DOHH2 (cell line): ENCODE results near the gene TIAM2.

Source experiments
- H3F3A ChIP-seq: fragments of 200-600 bp; sonication (generic), shearing (Covaris generic); 2 replicates; pipeline ENCODE4 v1.6.0; 2016; ENCODE audit warnings: antibody characterized with exemption, mild to moderate bottlenecking; ENCODE audit not compliant: control insufficient read depth, insufficient read depth
- H3K27ac ChIP-seq: fragments of 200-600 bp; sonication (generic); 2 replicates; pipeline ENCODE4 v1.5.1; 2014; ENCODE audit warnings: low read depth, mild to moderate bottlenecking, low read length, moderate library complexity
- H3K27me3 ChIP-seq: fragments of 200-600 bp; sonication (generic); 2 replicates; pipeline ENCODE4 v1.6.1; 2014; ENCODE audit warnings: mild to moderate bottlenecking, low read length, mixed read lengths; ENCODE audit not compliant: control insufficient read depth
- H3K36me3 ChIP-seq: fragments of 200-600 bp; sonication (generic); 2 replicates; pipeline ENCODE4 v1.6.1; 2014; ENCODE audit warnings: mild to moderate bottlenecking, low read length, moderate library complexity, mixed read lengths; ENCODE audit not compliant: control insufficient read depth
- H3K4me1 ChIP-seq: fragments of 200-600 bp; sonication (generic); 2 replicates; pipeline ENCODE4 v1.6.1; 2014; ENCODE audit warnings: mild to moderate bottlenecking, low read length, mixed read lengths; ENCODE audit not compliant: control insufficient read depth
- H3K4me2 ChIP-seq: fragments of 200-600 bp; sonication (generic); 2 replicates; pipeline ENCODE4 v1.6.0; 2014; ENCODE audit warnings: mild to moderate bottlenecking, low read length, moderate library complexity
- H3K4me3 ChIP-seq: fragments of 200-600 bp; sonication (generic); 2 replicates; pipeline ENCODE4 v1.5.1; 2014; ENCODE audit warnings: mild to moderate bottlenecking, low read length, mixed read lengths
- H3K79me2 ChIP-seq: fragments of 200-600 bp; sonication (generic); 2 replicates; pipeline ENCODE4 v1.6.1; 2014; ENCODE audit warnings: mild to moderate bottlenecking, low read length, mixed read lengths; ENCODE audit not compliant: control insufficient read depth
- H3K9me2 ChIP-seq: fragments of 200-600 bp; sonication (generic); replicated peaks from 2 replicates; pipeline ENCODE4 v1.6.1; 2014; ENCODE audit warnings: mild to moderate bottlenecking, low read length, mixed read lengths; ENCODE audit not compliant: control insufficient read depth
- H3K9me3 ChIP-seq: fragments of 200-600 bp; sonication (generic); 2 replicates; pipeline ENCODE4 v1.6.1; 2014; ENCODE audit warnings: antibody characterized with exemption, low read length, mixed read lengths; ENCODE audit not compliant: control insufficient read depth, insufficient read depth
- H4K20me1 ChIP-seq: fragments of 200-600 bp; sonication (generic); 2 replicates; pipeline ENCODE4 v1.6.0; 2014; ENCODE audit warnings: low read depth, mild to moderate bottlenecking, antibody characterized with exemption, low read length, moderate library complexity; ENCODE audit not compliant: control insufficient read depth, insufficient read depth
- EZH2phosphoT487 ChIP-seq: fragments of 200-600 bp; sonication (generic); IDR thresholded peaks from 2 replicates; pipeline ENCODE4 v1.6.1; 2017; ENCODE audit warnings: borderline replicate concordance, mild to moderate bottlenecking, antibody characterized with exemption, low read length, moderate library complexity, mixed read lengths
- TF ChIP-seq, protein P1 (sequence below): fragments of 200-600 bp; sonication (generic); IDR thresholded peaks from one replicate; pipeline ENCODE4 v1.5.1; 2014; ENCODE audit warnings: antibody characterized with exemption, mild to moderate bottlenecking, low read depth, low read length; ENCODE audit not compliant: poor library complexity, severe bottlenecking

TIAM2 gene

DNA sequence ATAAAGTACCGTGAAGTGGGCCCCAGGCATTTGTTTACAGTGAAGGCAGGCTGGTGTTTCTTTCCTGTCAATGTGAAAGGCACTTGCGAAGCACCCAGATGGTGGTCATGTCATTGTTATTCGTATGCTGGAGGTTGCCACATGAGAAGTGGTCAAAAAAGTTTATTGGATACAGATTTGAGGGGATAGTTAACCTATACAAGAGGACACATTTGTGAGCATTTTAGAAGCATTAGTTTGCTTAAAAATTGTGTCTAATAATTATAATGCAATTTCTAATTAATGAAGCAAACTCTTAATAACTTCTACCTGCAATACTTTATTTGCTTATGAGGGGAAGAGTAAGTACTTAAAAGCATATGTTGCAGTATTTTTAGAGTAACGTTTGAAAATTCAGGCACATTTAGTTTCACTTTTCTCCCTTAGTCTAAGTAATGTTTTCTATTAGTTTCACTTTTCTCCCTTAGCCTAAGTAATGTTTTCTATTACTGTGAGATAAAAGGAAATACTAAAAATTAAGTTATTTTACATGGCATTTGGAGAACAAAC, 148.0 kb downstream of the TIAM2 start:
- Histone ChIP-seq H3F3A (no peaks in the 10 kb centered on the region), H3K4me1 (no peaks in the 10 kb centered on the region), H3K9me3 (no peaks in the 10 kb centered on the region), H3K27me3 (no peaks in the 10 kb centered on the region), H3K9me2 (no peaks in the 10 kb centered on the region), H3K4me2 (no peak overlapping the region), H3K27ac (no peak overlapping the region), H3K4me3 (no peak overlapping the region), H3K36me3 (no peaks in the 10 kb centered on the region), H4K20me1 (no peaks in the 10 kb centered on the region), H3K79me2 (no peaks in the 10 kb centered on the region)
- no peak for TF ChIP-seq EZH2phosphoT487
- TF ChIP-seq, protein P1, sequence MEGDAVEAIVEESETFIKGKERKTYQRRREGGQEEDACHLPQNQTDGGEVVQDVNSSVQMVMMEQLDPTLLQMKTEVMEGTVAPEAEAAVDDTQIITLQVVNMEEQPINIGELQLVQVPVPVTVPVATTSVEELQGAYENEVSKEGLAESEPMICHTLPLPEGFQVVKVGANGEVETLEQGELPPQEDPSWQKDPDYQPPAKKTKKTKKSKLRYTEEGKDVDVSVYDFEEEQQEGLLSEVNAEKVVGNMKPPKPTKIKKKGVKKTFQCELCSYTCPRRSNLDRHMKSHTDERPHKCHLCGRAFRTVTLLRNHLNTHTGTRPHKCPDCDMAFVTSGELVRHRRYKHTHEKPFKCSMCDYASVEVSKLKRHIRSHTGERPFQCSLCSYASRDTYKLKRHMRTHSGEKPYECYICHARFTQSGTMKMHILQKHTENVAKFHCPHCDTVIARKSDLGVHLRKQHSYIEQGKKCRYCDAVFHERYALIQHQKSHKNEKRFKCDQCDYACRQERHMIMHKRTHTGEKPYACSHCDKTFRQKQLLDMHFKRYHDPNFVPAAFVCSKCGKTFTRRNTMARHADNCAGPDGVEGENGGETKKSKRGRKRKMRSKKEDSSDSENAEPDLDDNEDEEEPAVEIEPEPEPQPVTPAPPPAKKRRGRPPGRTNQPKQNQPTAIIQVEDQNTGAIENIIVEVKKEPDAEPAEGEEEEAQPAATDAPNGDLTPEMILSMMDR = no peak

DNA sequence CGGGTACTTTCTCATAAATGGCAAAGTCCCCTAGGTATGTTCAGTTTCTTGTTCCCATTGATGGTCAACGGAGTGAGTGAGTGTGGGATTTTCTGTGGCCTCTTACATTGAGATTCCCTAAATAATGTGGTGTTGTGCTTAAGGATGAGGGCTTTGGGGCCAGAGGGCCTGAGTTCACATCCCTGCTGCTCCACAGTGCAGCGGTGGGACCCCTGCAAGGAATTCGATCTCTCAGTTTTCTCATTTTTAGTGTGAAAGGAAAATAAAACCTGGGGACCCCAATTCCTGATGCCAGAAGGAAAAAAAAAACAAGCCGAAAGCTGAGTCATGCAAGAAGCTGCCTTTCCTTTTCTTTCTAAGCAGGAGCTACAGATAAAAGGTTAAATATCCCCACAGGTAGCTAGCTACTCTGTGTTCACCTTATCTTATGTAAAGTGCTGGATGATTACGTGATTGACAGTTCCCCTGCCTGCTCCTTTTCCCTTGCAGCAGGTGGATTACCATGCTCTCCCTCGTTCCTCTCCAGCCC, 148.5 kb downstream of the TIAM2 start:
- no peaks in the 10 kb centered on the region for H3K36me3 ChIP-seq
- no peak for TF ChIP-seq EZH2phosphoT487
- TF ChIP-seq, protein P1 = no peak
- H3K4me3 ChIP-seq = no peak overlapping the region
- H3K4me2 ChIP-seq = no peak overlapping the region
- no peaks in the 10 kb centered on the region for H3K79me2 ChIP-seq
- H3K9me3 ChIP-seq = no peaks in the 10 kb centered on the region
- H3K4me1 ChIP-seq = no peaks in the 10 kb centered on the region
- H3F3A ChIP-seq = no peaks in the 10 kb centered on the region
- H3K27ac ChIP-seq = no peak overlapping the region
- H3K9me2 ChIP-seq = no peaks in the 10 kb centered on the region
- H4K20me1 ChIP-seq = no peaks in the 10 kb centered on the region
- no peaks in the 10 kb centered on the region for H3K27me3 ChIP-seq

DNA sequence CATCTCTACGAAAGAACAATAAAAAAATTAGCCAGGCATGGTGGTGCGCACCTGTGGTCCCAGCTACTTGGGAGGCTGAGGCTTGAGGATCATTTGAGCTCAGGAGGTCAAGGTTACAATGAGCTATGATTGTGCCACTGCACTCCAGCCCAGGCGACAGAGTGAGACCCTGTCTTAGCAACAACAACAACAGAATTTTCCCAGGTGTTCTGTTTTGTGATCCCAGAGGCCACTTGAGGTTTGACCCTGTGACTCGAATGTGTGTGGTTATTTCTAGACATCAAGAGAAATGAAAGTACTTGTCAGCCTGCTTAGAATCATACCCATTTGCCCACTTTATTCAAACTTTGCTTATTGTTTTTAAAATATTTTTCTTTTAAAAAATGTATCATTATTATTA, 151.1 kb downstream of the TIAM2 start:
- no peak overlapping the region for H3K4me2 ChIP-seq
- no peak for TF ChIP-seq EZH2phosphoT487
- TF ChIP-seq, protein P1 = no peak
- no peaks in the 10 kb centered on the region for H3K36me3 ChIP-seq
- H3F3A ChIP-seq = no peaks in the 10 kb centered on the region
- no peaks in the 10 kb centered on the region for H3K9me3 ChIP-seq
- H3K27ac ChIP-seq = no peak overlapping the region
- H3K27me3 ChIP-seq = peaks cover 2% of the 10 kb centered on the region; the same call in 1 of the 2 replicates
- no peak overlapping the region for H3K4me3 ChIP-seq
- no peaks in the 10 kb centered on the region for H3K9me2 ChIP-seq
- no peaks in the 10 kb centered on the region for H4K20me1 ChIP-seq
- H3K4me1 ChIP-seq = no peaks in the 10 kb centered on the region
- no peaks in the 10 kb centered on the region for H3K79me2 ChIP-seq
